ENCODE measurements around the gene ATP10B. TPM values are rescaled to one million over a fixed set of nuclear protein-coding genes. Genes with fewer than 3 reads are reported as not detected.

Gene ATP10B
- total RNA-seq, 2 donors from 2014 or later, result 162 to 232 TPM

DNA sequence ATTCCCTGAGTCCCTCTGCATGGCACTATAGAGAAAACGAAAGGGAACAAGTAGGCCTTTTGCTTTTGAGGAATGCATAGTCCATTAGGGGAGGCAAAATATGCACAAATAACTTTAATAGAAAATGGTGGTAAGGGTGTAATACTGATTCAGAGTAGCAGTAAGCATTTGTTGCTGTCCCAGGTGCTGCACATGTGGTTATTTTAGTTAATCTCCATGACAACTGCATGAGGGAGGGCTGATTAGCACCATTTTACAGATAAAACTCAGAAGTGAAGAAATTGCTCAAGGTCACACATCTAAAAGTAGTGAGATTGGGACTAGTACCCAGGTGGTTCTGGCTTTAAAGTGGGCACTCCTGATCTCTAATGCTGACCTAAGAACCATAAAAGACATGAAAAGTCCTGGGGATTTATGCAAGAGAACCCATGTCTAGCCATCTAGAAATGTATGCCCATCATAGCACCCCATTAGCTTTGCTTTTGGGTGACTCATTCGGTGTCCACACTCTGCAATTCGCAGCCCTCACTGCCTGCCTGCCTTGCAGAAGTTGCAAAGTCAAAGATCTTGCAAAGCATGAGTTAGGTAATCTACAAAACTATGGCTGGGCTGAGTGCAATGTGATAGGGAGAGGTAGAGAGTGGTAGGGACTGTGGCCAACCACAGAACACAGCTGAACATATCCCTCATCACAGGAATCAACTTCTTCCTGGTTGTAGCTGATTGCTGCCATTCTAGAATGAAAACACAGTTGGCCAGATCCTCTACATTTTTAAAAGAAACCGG lies 235.1 kb downstream of the ATP10B start:
- no peak for DNase-seq
- Histone ChIP-seq H3K36me3 (peaks cover 4% of the 10 kb centered on the region), H3K27ac (no peak overlapping the region), H3K9me3 (no peaks in the 10 kb centered on the region), H3K9ac (ENCODE audit: low read depth in 2 of 2, low read length in 2 of 2) (no peak overlapping the region), H3K4me3 (no peak overlapping the region), H3K27me3 (no peaks in the 10 kb centered on the region), H3K4me1 (no peaks in the 10 kb centered on the region)
- intact Hi-C loops (cut with DNase I), result no loop called here
- TF ChIP-seq, protein P1, sequence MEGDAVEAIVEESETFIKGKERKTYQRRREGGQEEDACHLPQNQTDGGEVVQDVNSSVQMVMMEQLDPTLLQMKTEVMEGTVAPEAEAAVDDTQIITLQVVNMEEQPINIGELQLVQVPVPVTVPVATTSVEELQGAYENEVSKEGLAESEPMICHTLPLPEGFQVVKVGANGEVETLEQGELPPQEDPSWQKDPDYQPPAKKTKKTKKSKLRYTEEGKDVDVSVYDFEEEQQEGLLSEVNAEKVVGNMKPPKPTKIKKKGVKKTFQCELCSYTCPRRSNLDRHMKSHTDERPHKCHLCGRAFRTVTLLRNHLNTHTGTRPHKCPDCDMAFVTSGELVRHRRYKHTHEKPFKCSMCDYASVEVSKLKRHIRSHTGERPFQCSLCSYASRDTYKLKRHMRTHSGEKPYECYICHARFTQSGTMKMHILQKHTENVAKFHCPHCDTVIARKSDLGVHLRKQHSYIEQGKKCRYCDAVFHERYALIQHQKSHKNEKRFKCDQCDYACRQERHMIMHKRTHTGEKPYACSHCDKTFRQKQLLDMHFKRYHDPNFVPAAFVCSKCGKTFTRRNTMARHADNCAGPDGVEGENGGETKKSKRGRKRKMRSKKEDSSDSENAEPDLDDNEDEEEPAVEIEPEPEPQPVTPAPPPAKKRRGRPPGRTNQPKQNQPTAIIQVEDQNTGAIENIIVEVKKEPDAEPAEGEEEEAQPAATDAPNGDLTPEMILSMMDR (IDR thresholded peaks at IDR 0.05), result no peak

DNA sequence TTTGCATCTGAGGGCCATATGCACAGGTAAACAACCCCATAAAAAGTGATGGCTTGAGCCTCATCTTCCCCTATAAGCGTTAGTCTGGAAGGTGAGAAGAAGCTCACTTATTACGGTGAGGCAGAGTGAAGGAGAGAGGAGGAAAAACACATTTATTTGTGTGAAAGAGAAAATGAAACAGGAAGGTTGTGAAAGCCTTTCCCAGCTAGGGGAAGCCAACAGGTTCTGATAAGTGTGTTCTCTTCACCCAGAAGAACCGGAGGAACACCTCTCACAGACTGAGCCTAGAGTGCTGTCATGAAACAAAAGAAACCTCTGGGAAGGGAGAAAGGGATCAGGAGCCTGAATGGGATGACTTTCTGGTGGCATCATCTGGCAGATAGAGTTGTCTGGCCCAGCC lies 237.9 kb downstream of the ATP10B start:
- no peak overlapping the region for H3K9ac ChIP-seq (ENCODE audit: low read depth in 2 of 2, low read length in 2 of 2)
- H3K36me3 ChIP-seq, result no peaks in the 10 kb centered on the region
- no peak overlapping the region for H3K4me3 ChIP-seq
- intact Hi-C loops (cut with DNase I), result no loop called here
- H3K9me3 ChIP-seq, result no peaks in the 10 kb centered on the region
- H3K27ac ChIP-seq, result no peak overlapping the region
- TF ChIP-seq, protein P1 (IDR thresholded peaks at IDR 0.05), result no peak
- no peaks in the 10 kb centered on the region for H3K4me1 ChIP-seq
- H3K27me3 ChIP-seq, result no peaks in the 10 kb centered on the region
- DNase-seq, result no peak

DNA sequence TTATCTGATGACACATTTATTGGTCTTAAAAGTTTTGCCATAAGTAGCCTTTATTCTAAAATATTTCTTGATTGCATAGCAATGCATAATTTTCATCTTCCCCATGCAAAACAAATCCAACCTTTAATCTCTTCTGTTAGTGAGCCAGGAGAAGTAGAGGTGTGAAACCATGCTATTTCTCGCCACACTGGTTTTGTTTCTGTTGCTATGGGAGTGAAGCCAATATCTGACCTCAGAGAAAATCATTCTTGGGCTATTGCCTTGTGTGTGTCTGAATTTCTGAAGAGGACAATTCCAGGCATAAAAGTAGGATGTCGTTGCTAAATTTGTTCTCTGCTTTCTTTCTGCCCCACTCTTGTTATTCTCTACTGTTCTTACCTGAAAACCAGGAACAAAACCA lies 246.7 kb downstream of the ATP10B start:
- H3K4me1 ChIP-seq, result no peaks in the 10 kb centered on the region
- H3K27ac ChIP-seq, result no peak overlapping the region
- H3K9me3 ChIP-seq, result no peaks in the 10 kb centered on the region
- DNase-seq, result no peak
- H3K9ac ChIP-seq (ENCODE audit: low read depth in 2 of 2, low read length in 2 of 2), result no peak overlapping the region
- TF ChIP-seq, protein P1 (IDR thresholded peaks at IDR 0.05), result no peak
- intact Hi-C loops (cut with DNase I), result no loop called here
- H3K27me3 ChIP-seq, result no peaks in the 10 kb centered on the region
- no peak overlapping the region for H3K4me3 ChIP-seq
- peaks cover 17% of the 10 kb centered on the region for H3K36me3 ChIP-seq

DNA sequence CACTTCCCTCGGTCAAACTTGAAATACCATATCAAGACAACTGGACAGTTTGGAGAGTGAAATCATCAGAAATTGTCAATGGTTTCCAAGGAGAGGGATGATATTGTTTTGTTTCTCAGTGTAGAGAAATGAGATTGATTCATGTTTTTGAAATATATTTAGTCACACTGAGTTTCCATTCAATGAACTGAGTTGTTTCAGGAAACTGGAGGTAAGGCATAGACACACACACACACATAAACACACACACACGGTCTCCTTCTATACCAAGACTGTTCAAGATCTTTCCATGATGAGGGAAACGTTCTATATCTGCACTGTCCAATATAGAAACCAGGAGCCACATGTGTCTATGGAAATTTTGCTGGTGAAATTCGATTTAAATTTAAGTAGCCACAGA lies 247.5 kb downstream of the ATP10B start:
- Histone ChIP-seq H3K9me3 (no peaks in the 10 kb centered on the region), H3K27me3 (no peaks in the 10 kb centered on the region), H3K36me3 (peaks cover 17% of the 10 kb centered on the region), H3K4me3 (no peak overlapping the region), H3K9ac (ENCODE audit: low read depth in 2 of 2, low read length in 2 of 2) (no peak overlapping the region), H3K27ac (no peak overlapping the region), H3K4me1 (no peaks in the 10 kb centered on the region)
- TF ChIP-seq, protein P1 (IDR thresholded peaks at IDR 0.05), result no peak
- intact Hi-C loops (cut with DNase I), result no loop called here
- DNase-seq, result no peak

DNA sequence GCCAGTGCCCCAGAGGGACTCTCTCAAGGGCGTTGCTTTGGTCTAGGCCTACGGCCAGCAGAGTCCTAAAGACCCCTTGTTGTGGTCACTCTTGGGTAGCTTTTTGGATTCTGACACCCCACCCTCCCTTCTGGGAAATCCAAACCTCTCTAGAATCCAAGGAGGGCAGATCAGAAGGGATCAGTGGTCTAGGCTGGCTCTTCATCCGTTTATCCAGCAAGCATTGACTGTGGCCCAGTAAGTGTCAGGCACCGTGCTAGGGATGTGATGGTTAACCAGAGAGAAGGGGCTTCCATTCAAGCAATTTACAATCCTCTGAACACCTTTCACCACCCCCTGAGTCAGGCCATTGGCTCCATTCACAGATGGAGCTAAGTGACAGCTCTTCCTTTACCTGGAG lies 249.3 kb downstream of the ATP10B start:
- Histone ChIP-seq H3K4me1 (no peaks in the 10 kb centered on the region), H3K9ac (ENCODE audit: low read depth in 2 of 2, low read length in 2 of 2) (no peak overlapping the region), H3K27me3 (no peaks in the 10 kb centered on the region), H3K36me3 (peaks cover 17% of the 10 kb centered on the region), H3K27ac (no peak overlapping the region), H3K9me3 (no peaks in the 10 kb centered on the region), H3K4me3 (no peak overlapping the region)
- TF ChIP-seq, protein P1 (IDR thresholded peaks at IDR 0.05), result no peak
- intact Hi-C loops (cut with DNase I), result no loop called here
- no peak for DNase-seq
